H9 (cell line): ENCODE data around the gene ALDH3A2. TPM values are rescaled to one million over a fixed set of nuclear protein-coding genes. Genes with fewer than 3 reads are reported as not detected.

Experiments used
- DNase-seq: peaks from one replicate; pipeline ENCODE4 v3.0.0-alpha.2; 2017
- H2AFZ ChIP-seq: one replicate; pipeline ENCODE4 v1.6.1; 2013; ENCODE audit warnings: mild to moderate bottlenecking, low read length, control low read depth, moderate library complexity
- H2AK5ac ChIP-seq: 2 replicates; pipeline ENCODE4 v1.6.1; 2013; ENCODE audit warnings: low read length, control low read depth, mixed read lengths; ENCODE audit not compliant: insufficient read length
- H2BK120ac ChIP-seq: one replicate; pipeline ENCODE4 v1.6.1; 2013; ENCODE audit warnings: low read depth, mild to moderate bottlenecking, low read length, control low read depth, inconsistent platforms; ENCODE audit not compliant: poor library complexity, severe bottlenecking
- H2BK12ac ChIP-seq: 2 replicates; pipeline ENCODE4 v1.6.1; 2013; ENCODE audit warnings: low read length, control low read depth, mixed read lengths, low read depth; ENCODE audit not compliant: insufficient read length
- H2BK15ac ChIP-seq: 2 replicates; pipeline ENCODE4 v1.6.1; 2013; ENCODE audit warnings: low read depth, low read length, control low read depth
- H2BK20ac ChIP-seq: one replicate; pipeline ENCODE4 v1.6.1; 2013; ENCODE audit warnings: low read depth, mild to moderate bottlenecking, low read length, control low read depth, inconsistent platforms; ENCODE audit not compliant: poor library complexity, severe bottlenecking
- H2BK5ac ChIP-seq: 2 replicates; pipeline ENCODE4 v1.6.1; 2013; ENCODE audit warnings: low read length, control low read depth, mixed read lengths; ENCODE audit not compliant: insufficient read length
- H3K14ac ChIP-seq: 2 replicates; pipeline ENCODE4 v1.6.1; 2013; ENCODE audit warnings: low read length, control low read depth; ENCODE audit not compliant: insufficient read depth
- H3K18ac ChIP-seq: 2 replicates; pipeline ENCODE4 v1.6.1; 2013; ENCODE audit warnings: low read depth, mild to moderate bottlenecking, mixed read lengths, low read length, control low read depth; ENCODE audit not compliant: insufficient read length
- H3K23ac ChIP-seq: 2 replicates; pipeline ENCODE4 v1.6.1; 2013; ENCODE audit warnings: low read length, control low read depth, mixed read lengths, low read depth; ENCODE audit not compliant: insufficient read length
- H3K23me2 ChIP-seq: 2 replicates; pipeline ENCODE4 v1.6.1; 2013; ENCODE audit warnings: low read depth, mild to moderate bottlenecking, mixed read lengths, low read length, control low read depth; ENCODE audit not compliant: insufficient read length, poor library complexity, severe bottlenecking
- H3K27ac ChIP-seq: 2 replicates; pipeline ENCODE4 v1.5.1; 2013; ENCODE audit warnings: low read length, control low read depth, mixed read lengths, low read depth; ENCODE audit not compliant: insufficient read length
- H3K27me3 ChIP-seq: 2 replicates; pipeline ENCODE4 v1.6.1; 2013; ENCODE audit warnings: low read length, control low read depth, inconsistent platforms; ENCODE audit not compliant: insufficient read depth
- H3K4ac ChIP-seq: 2 replicates; pipeline ENCODE4 v1.6.1; 2013; ENCODE audit warnings: low read depth, mild to moderate bottlenecking, control low read depth, inconsistent platforms, low read length, moderate library complexity
- H3K4me1 ChIP-seq: 2 replicates; pipeline ENCODE4 v1.6.1; 2013; ENCODE audit warnings: low read length, control low read depth, inconsistent platforms; ENCODE audit not compliant: insufficient read depth
- H3K4me2 ChIP-seq: 2 replicates; pipeline ENCODE4 v1.6.1; 2013; ENCODE audit warnings: low read length, control low read depth, mixed read lengths; ENCODE audit not compliant: insufficient read length, insufficient read depth
- H3K56ac ChIP-seq: 2 replicates; pipeline ENCODE4 v1.6.1; 2013; ENCODE audit warnings: low read depth, mild to moderate bottlenecking, mixed read lengths, low read length, control low read depth; ENCODE audit not compliant: insufficient read length
- H3K79me1 ChIP-seq: 2 replicates; pipeline ENCODE4 v1.6.1; 2013; ENCODE audit warnings: low read depth, mild to moderate bottlenecking, moderate library complexity, low read length, control low read depth, inconsistent platforms; ENCODE audit not compliant: insufficient read depth, poor library complexity, severe bottlenecking
- H3K79me2 ChIP-seq: 2 replicates; pipeline ENCODE4 v1.6.1; 2013; ENCODE audit warnings: low read length, control low read depth, inconsistent platforms; ENCODE audit not compliant: insufficient read depth
- H3K9ac ChIP-seq: 2 replicates; pipeline ENCODE4 v1.6.1; 2013; ENCODE audit warnings: low read length, control low read depth, mixed read lengths; ENCODE audit not compliant: insufficient read length; ENCODE audit errors: extremely low read depth
- H3K9me3 ChIP-seq: one replicate; pipeline ENCODE4 v1.6.1; 2013; ENCODE audit warnings: low read depth, low read length, inconsistent platforms; ENCODE audit not compliant: control insufficient read depth
- H3T11ph ChIP-seq: one replicate; pipeline ENCODE4 v1.6.1; 2013; ENCODE audit warnings: mild to moderate bottlenecking, low read length, control low read depth, inconsistent platforms
- H4K20me1 ChIP-seq: one replicate; pipeline ENCODE4 v1.6.1; 2013; ENCODE audit not compliant: control insufficient read depth, insufficient read length, insufficient read depth
- H4K5ac ChIP-seq: 2 replicates; pipeline ENCODE4 v1.6.1; 2013; ENCODE audit warnings: low read depth, mild to moderate bottlenecking, mixed read lengths, low read length, control low read depth; ENCODE audit not compliant: insufficient read length
- H4K8ac ChIP-seq: replicated peaks from 2 replicates; pipeline ENCODE4 v1.6.1; 2013; ENCODE audit warnings: low read length, control low read depth, mixed read lengths, low read depth; ENCODE audit not compliant: insufficient read length
- H4K91ac ChIP-seq: 2 replicates; pipeline ENCODE4 v1.6.1; 2013; ENCODE audit warnings: low read depth, mild to moderate bottlenecking, moderate library complexity, mixed read lengths, low read length, control low read depth; ENCODE audit not compliant: insufficient read length
- H3K27ac Mint-ChIP-seq, 3 experiments: 2 replicates in 2 of 3; 3 replicates in 1 of 3; pipeline ENCODE4 v1.8.0; 2020 to 2021; ENCODE audit warnings: mixed read lengths in 3 of 3, mild to moderate bottlenecking in 1 of 3, moderate library complexity in 1 of 3
- H3K27me3 Mint-ChIP-seq: 2 replicates; pipeline ENCODE4 v1.8.0; 2021; ENCODE audit warnings: low read depth, mild to moderate bottlenecking, moderate library complexity, mixed read lengths
- H3K36me3 Mint-ChIP-seq, 3 experiments: 2 replicates in 2 of 3; 3 replicates in 1 of 3; pipeline ENCODE4 v1.8.0; 2020 to 2021; ENCODE audit warnings: low read depth in 3 of 3, mixed read lengths in 3 of 3; ENCODE audit not compliant: insufficient read depth in 1 of 3
- H3K4me1 Mint-ChIP-seq, 2 experiments: 2 replicates each; pipeline ENCODE4 v1.8.0; 2020; ENCODE audit warnings: mixed read lengths in 2 of 2
- H3K4me3 Mint-ChIP-seq, 2 experiments: 2 replicates in 1 of 2; 3 replicates in 1 of 2; pipeline ENCODE4 v1.8.0; 2020 to 2021; ENCODE audit warnings: mild to moderate bottlenecking in 2 of 2, mixed read lengths in 2 of 2, moderate library complexity in 1 of 2
- H3K9me3 Mint-ChIP-seq, 2 experiments: 2 replicates in 1 of 2; 3 replicates in 1 of 2; pipeline ENCODE4 v1.8.0; 2020; ENCODE audit warnings: mild to moderate bottlenecking in 2 of 2, mixed read lengths in 2 of 2, moderate library complexity in 1 of 2
- WGBS: extraction: QIAGEN DNeasy Blood & Tissue Kit; methylation state at CpG from one replicate; pipeline ENCODE4 v1.1.7; 2013; ENCODE audit warnings: missing lambda C conversion rate, low lambda C conversion rate, mixed read lengths; ENCODE audit not compliant: insufficient read length; ENCODE audit errors: extremely low coverage; 5-methylcytosine and 5-hydroxymethylcytosine counted together
- total RNA-seq: library from RNA; stranded (reverse); gene quantifications from 2 replicates; pipeline ENCODE4 v1.2.1, GENCODE V29; 2021
- TF ChIP-seq, protein P1 (sequence below): fragments of 200-600 bp; sonication (generic); conservative IDR thresholded peaks from 3 replicates; pipeline ENCODE4 v1.8.0; 2021; ENCODE audit warnings: antibody characterized with exemption, mild to moderate bottlenecking

Gene ALDH3A2
- total RNA-seq, 1 experiment from 2014 or later, result 100 TPM

DNA sequence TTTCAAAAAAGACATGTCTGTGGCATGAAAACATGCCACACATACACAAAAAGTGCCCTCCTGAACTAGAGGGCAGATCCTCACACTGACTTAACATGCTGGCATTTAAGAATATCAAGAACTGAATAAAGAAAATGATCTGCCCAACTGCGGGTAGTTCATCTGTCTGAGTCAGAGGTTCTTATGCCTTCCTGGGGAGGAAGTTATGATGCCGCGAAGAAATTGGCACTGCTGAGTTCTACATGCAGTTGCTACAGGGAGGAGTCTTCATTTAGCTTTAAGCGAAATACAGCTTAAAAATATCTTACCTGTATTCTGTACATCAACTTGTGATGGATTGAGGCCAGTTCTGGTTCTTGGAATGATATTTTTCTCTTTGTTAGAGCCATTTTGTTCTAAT is 6.3 kb downstream of the ALDH3A2 start:
- Histone ChIP-seq H2BK5ac (no peak overlapping the region), H3K9ac (no peak overlapping the region), H4K20me1 (peaks cover 2% of the 10 kb centered on the region), H2AFZ (no peak overlapping the region), H3K4me1 (no peaks in the 10 kb centered on the region), H2BK20ac (no peak overlapping the region), H3K79me1 (peaks cover 7% of the 10 kb centered on the region), H3K27me3 (no peaks in the 10 kb centered on the region), H4K91ac (no peak overlapping the region), H2BK12ac (no peak overlapping the region), H3K23me2 (no peaks in the 10 kb centered on the region), H3K27ac (no peak overlapping the region), H2AK5ac (no peak overlapping the region), H3T11ph (no peak overlapping the region), H2BK15ac (no peak overlapping the region), H3K79me2 (peaks cover 13% of the 10 kb centered on the region; the same call in 1 of the 2 replicates), H3K4me2 (no peak overlapping the region), H3K18ac (no peak overlapping the region), H4K5ac (no peak overlapping the region), H3K9me3 (peaks cover 11% of the 10 kb centered on the region), H3K56ac (no peak overlapping the region), H3K23ac (no peak overlapping the region), H3K14ac (no peak overlapping the region), H4K8ac (no peak overlapping the region), H3K4ac (no peak overlapping the region), H2BK120ac (no peak overlapping the region)
- no peak overlapping the region for H3K27ac Mint-ChIP-seq
- no peak overlapping the region for H3K4me3 Mint-ChIP-seq
- DNase-seq, result no peak
- H3K4me1 Mint-ChIP-seq, result peaks cover 5 to 13% of the 10 kb centered on the region in 2 experiments; a peak in 3 of 4 replicates
- TF ChIP-seq, protein P1, sequence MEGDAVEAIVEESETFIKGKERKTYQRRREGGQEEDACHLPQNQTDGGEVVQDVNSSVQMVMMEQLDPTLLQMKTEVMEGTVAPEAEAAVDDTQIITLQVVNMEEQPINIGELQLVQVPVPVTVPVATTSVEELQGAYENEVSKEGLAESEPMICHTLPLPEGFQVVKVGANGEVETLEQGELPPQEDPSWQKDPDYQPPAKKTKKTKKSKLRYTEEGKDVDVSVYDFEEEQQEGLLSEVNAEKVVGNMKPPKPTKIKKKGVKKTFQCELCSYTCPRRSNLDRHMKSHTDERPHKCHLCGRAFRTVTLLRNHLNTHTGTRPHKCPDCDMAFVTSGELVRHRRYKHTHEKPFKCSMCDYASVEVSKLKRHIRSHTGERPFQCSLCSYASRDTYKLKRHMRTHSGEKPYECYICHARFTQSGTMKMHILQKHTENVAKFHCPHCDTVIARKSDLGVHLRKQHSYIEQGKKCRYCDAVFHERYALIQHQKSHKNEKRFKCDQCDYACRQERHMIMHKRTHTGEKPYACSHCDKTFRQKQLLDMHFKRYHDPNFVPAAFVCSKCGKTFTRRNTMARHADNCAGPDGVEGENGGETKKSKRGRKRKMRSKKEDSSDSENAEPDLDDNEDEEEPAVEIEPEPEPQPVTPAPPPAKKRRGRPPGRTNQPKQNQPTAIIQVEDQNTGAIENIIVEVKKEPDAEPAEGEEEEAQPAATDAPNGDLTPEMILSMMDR, result no peak
- no CpG with 5 or more reads among the region's 4 CpGs for WGBS
- peaks cover 49 to 75% (median 64%) of the 10 kb centered on the region in 3 experiments for H3K36me3 Mint-ChIP-seq
- peaks cover 19 to 22% of the 10 kb centered on the region in 2 experiments for H3K9me3 Mint-ChIP-seq
- H3K27me3 Mint-ChIP-seq, result no peaks in the 10 kb centered on the region
